PC-3 (cell line): ENCODE data around the gene UBE2D3. TPM values are rescaled to one million over a fixed set of nuclear protein-coding genes. Genes with fewer than 3 reads are reported as not detected.

Experiments
- ATAC-seq: fragments of 200-7000 bp; cut with Tn5 transposase; 2 replicates; pipeline ENCODE4 v1.9.1; 2020; ENCODE audit warnings: mild to moderate bottlenecking, moderate library complexity
- BruUV-seq: library from RNA; stranded (reverse); fragments of 400-500 nt; replicated peaks from 2 replicates; lab custom pipeline; 2021; lab: Mats Ljungman, UMichigan
- CTCF ChIA-PET: fragments of 300-600 bp; sonication (Branson Sonifier 250); formaldehyde crosslinking; loops from one replicate; lab custom pipeline; 2022; ENCODE audit warnings: antibody characterized with exemption; lab: Charles Lee
- POLR2A ChIA-PET: fragments of 300-600 bp; sonication (Branson Sonifier 250); formaldehyde crosslinking; loops from one replicate; lab custom pipeline; 2022; ENCODE audit warnings: antibody characterized with exemption; ENCODE audit not compliant: unreplicated experiment; lab: Charles Lee
- DNase-seq: peaks from one replicate; pipeline ENCODE4 v3.0.0-alpha.2; 2015
- H2AFZ ChIP-seq: fragments of 300-600 bp; sonication (generic); 2 replicates; pipeline ENCODE4 v1.6.0; 2016; ENCODE audit warnings: antibody characterized with exemption, low read length
- H3F3A ChIP-seq: fragments of 300-600 bp; sonication (generic); one replicate; pipeline ENCODE4 v1.6.0; 2017; ENCODE audit warnings: antibody characterized with exemption, low read length, control low read depth, mild to moderate bottlenecking; ENCODE audit not compliant: unreplicated experiment
- H3K27ac ChIP-seq: fragments of 300-600 bp; sonication (generic); 2 replicates; pipeline ENCODE4 v1.5.1; 2016; ENCODE audit warnings: mild to moderate bottlenecking, low read length
- H3K27me3 ChIP-seq: fragments of 300-600 bp; sonication (generic); 2 replicates; pipeline ENCODE4 v1.6.1; 2016; ENCODE audit warnings: low read length, mixed read lengths
- H3K36me3 ChIP-seq: fragments of 300-600 bp; sonication (generic); 2 replicates; pipeline ENCODE4 v1.6.1; 2016; ENCODE audit warnings: low read depth, mixed run types, low read length, mixed read lengths
- H3K4me1 ChIP-seq: fragments of 300-600 bp; sonication (generic); 2 replicates; pipeline ENCODE4 v1.5.1; 2016; ENCODE audit warnings: low read length; ENCODE audit not compliant: insufficient read depth
- H3K4me2 ChIP-seq: fragments of 300-600 bp; sonication (generic); 2 replicates; pipeline ENCODE4 v1.6.0; 2016; ENCODE audit warnings: low read length
- H3K4me3 ChIP-seq: fragments of 300-600 bp; sonication (generic); 2 replicates; pipeline ENCODE4 v1.5.1; 2016; ENCODE audit warnings: mild to moderate bottlenecking, low read length, mixed read lengths
- H3K79me2 ChIP-seq: fragments of 300-600 bp; sonication (generic); 2 replicates; pipeline ENCODE4 v1.6.1; 2017; ENCODE audit warnings: low read length, mixed read lengths
- H3K9ac ChIP-seq: fragments of 300-600 bp; sonication (generic); 2 replicates; pipeline ENCODE4 v1.6.0; 2016; ENCODE audit warnings: mild to moderate bottlenecking, low read length
- H3K9me2 ChIP-seq: fragments of 300-600 bp; sonication (generic); replicated peaks from 2 replicates; pipeline ENCODE4 v1.6.1; 2016; ENCODE audit warnings: mixed run types, low read length, mixed read lengths
- H3K9me3 ChIP-seq: fragments of 300-600 bp; sonication (generic); 2 replicates; pipeline ENCODE4 v1.6.1; 2016; ENCODE audit warnings: low read length, mixed read lengths
- H4K20me1 ChIP-seq: fragments of 300-600 bp; sonication (generic); 2 replicates; pipeline ENCODE4 v1.6.1; 2016; ENCODE audit warnings: low read length, mixed read lengths
- CTCF ChIP-seq: fragments of 300-600 bp; sonication (generic); conservative IDR thresholded peaks from 2 replicates; pipeline ENCODE4 v1.5.1; 2017; ENCODE audit warnings: antibody characterized with exemption, low read depth, mild to moderate bottlenecking, low read length
- EZH2 ChIP-seq: fragments of 300-600 bp; sonication (generic); IDR thresholded peaks from one replicate; pipeline ENCODE4 v1.6.1; 2017; ENCODE audit warnings: antibody characterized with exemption, mild to moderate bottlenecking, low read length; ENCODE audit not compliant: unreplicated experiment
- EZH2phosphoT487 ChIP-seq: fragments of 300-600 bp; sonication (generic); IDR thresholded peaks from 2 replicates; pipeline ENCODE4 v1.6.1; 2018; ENCODE audit warnings: mild to moderate bottlenecking, antibody characterized with exemption, low read length, borderline replicate concordance
- intact Hi-C: fragments of 100-400 bp; cut with micrococcal nuclease; formaldehyde crosslinking; loops from 2 replicates; pipeline ENCODE4 v1.9.0; 2023
- total RNA-seq: library from RNA; depleted of rRNA; stranded (reverse); fragments of >200 nt; gene quantifications from 2 replicates; pipeline ENCODE4 v1.2.3, GENCODE V29; 2014

UBE2D3 gene
- total RNA-seq, 1 experiment from 2014 or later: 435 TPM

- H3K27me3 ChIP-seq: no peaks in the 10 kb centered on the region
- H3K9me3 ChIP-seq: no peaks in the 10 kb centered on the region
- H3K9me2 ChIP-seq: no peaks in the 10 kb centered on the region
- H3K4me3 ChIP-seq: peak overlapping the region; percentile 93
- peaks cover 36% of the 10 kb centered on the region for H3K36me3 ChIP-seq
- peak overlapping the region; percentile 100; the same call in 1 of the 2 replicates for H3K9ac ChIP-seq
- ChIA-PET POLR2A (no interaction called here), CTCF (interaction anchor here (0.6 kb wide), 2 partner anchors 8 to 203 kb away, joined by 3 read pairs; no protein-coding TSS in a partner anchor)
- DNase-seq (no peak), ATAC-seq (no peak)
- H4K20me1 ChIP-seq: peaks cover 73% of the 10 kb centered on the region
- H3K4me1 ChIP-seq: peaks cover 24% of the 10 kb centered on the region
- intact Hi-C loops: loop anchor here (2.0 to 10.0 kb wide), 3 partner anchors 63 to 389 kb away; partner anchors contain the start of genes BDH2 and MANBA
- TF ChIP-seq EZH2 (no peak), EZH2phosphoT487 (no peak), CTCF (no peak)
- no TSS peak for BruUV-seq
- peak overlapping the region; percentile 96 for H3K4me2 ChIP-seq
- no peak overlapping the region for H2AFZ ChIP-seq
- H3F3A ChIP-seq: no peaks in the 10 kb centered on the region
- H3K79me2 ChIP-seq: peaks cover 89% of the 10 kb centered on the region
- no peak overlapping the region for H3K27ac ChIP-seq
Measured at GRCh38 chr4:102823897-102824296, 3.5 kb downstream of the UBE2D3 start.

GRCh38 chr4:102823464-102823863, 3.9 kb downstream of the UBE2D3 start:
- peaks cover 24% of the 10 kb centered on the region for H3K4me1 ChIP-seq
- intact Hi-C loops: loop anchor here (10.0 kb wide), 2 partner anchors 271 to 389 kb away; partner anchors contain the start of gene BDH2
- TF ChIP-seq EZH2 (no peak), EZH2phosphoT487 (no peak), CTCF (no peak)
- BruUV-seq: no TSS peak
- POLR2A ChIA-PET: no interaction called here
- no peak overlapping the region for H3K9ac ChIP-seq
- H3K36me3 ChIP-seq: peaks cover 40% of the 10 kb centered on the region
- H3F3A ChIP-seq: no peaks in the 10 kb centered on the region
- ATAC-seq (no peak), DNase-seq (no peak)
- no peak overlapping the region for H2AFZ ChIP-seq
- peak overlapping the region; percentile 93 for H3K4me3 ChIP-seq
- peaks cover 77% of the 10 kb centered on the region for H4K20me1 ChIP-seq
- H3K79me2 ChIP-seq: peaks cover 89% of the 10 kb centered on the region
- H3K9me2 ChIP-seq: no peaks in the 10 kb centered on the region
- no peaks in the 10 kb centered on the region for H3K27me3 ChIP-seq
- peak overlapping the region; percentile 96 for H3K4me2 ChIP-seq
- CTCF ChIA-PET: interaction anchor here (0.6 kb wide), 1 partner anchor 202 kb away, joined by 3 read pairs; no protein-coding TSS in a partner anchor
- no peak overlapping the region for H3K27ac ChIP-seq
- no peaks in the 10 kb centered on the region for H3K9me3 ChIP-seq
